Measurements from ENCODE around the gene ATG14. TPM values are rescaled to one million over a fixed set of nuclear protein-coding genes. Genes with fewer than 3 reads are reported as not detected.
"Not testable (repeated sequence)": the region's sequence is repeated elsewhere in the genome, so short reads cannot be mapped to it uniquely, and the experiment has no call there.

Gene ATG14
- total RNA-seq, 1 experiment from 2014 or later: 13.6 TPM

GRCh38 chr14:55384536-55384935 lies 27.1 kb downstream of the ATG14 start:
- no TSS peak for BruUV-seq (replicated peaks)
- Histone ChIP-seq H3K27me3 (ENCODE audit: insufficient read depth, low read depth) (no peaks in the 10 kb centered on the region), H4K20me1 (ENCODE audit: insufficient read depth) (0 out of 2 replicates have a peak, but pooled peaks cover 4% of the 10 kb centered on the region), H3K79me2 (ENCODE audit: low read depth) (no peaks in the 10 kb centered on the region), H3K4me3 (no peak overlapping the region), H3K4me2 (no peak overlapping the region), H3K9me2 (ENCODE audit: insufficient read depth) (no peaks in the 10 kb centered on the region), H3K4me1 (replicated peaks; ENCODE audit: insufficient read depth) (0 out of 2 replicates have a peak, but pooled peaks cover 13% of the 10 kb centered on the region), H3F3A (ENCODE audit: insufficient read depth, low read depth) (peaks cover 14% of the 10 kb centered on the region; the same call in 1 of the 2 replicates), H3K27ac (peak overlapping the region; percentile 70; the same call in 1 of the 2 replicates), H2AFZ (no peak overlapping the region), H3K9me3 (ENCODE audit: insufficient read depth, low read depth) (no peaks in the 10 kb centered on the region), H3K36me3 (ENCODE audit: low read depth) (peaks cover 8% of the 10 kb centered on the region; the same call in 1 of the 2 replicates)
- ChIA-PET POLR2A (ENCODE audit: unreplicated experiment) (interaction anchor here (0.7 kb wide), 1 partner anchor 1102 kb away, joined by 7 read pairs; no protein-coding TSS in a partner anchor), CTCF (no interaction called here)
- DNase-seq: no peak
- TF ChIP-seq EZH2 (IDR thresholded peaks at IDR 0.05; ENCODE audit: low read depth) (no peak), CTCF (conservative IDR thresholded peaks at IDR 0.05) (no peak)
- intact Hi-C loops (cut with micrococcal nuclease; ENCODE audit: unreplicated experiment): no loop called here

- H3K79me2 ChIP-seq (ENCODE audit: low read depth): no peaks in the 10 kb centered on the region
- BruUV-seq (replicated peaks): no TSS peak
- TF ChIP-seq EZH2 (IDR thresholded peaks at IDR 0.05; ENCODE audit: low read depth) (no peak), CTCF (conservative IDR thresholded peaks at IDR 0.05) (no peak)
- H3K4me2 ChIP-seq: no peak overlapping the region
- no peaks in the 10 kb centered on the region for H3K27me3 ChIP-seq (ENCODE audit: insufficient read depth, low read depth)
- no peak overlapping the region for H3K27ac ChIP-seq
- no peaks in the 10 kb centered on the region for H3K9me2 ChIP-seq (ENCODE audit: insufficient read depth)
- H2AFZ ChIP-seq: no peak overlapping the region
- no peaks in the 10 kb centered on the region for H3K9me3 ChIP-seq (ENCODE audit: insufficient read depth, low read depth)
- peaks cover 7% of the 10 kb centered on the region; the same call in 1 of the 2 replicates for H3K36me3 ChIP-seq (ENCODE audit: low read depth)
- intact Hi-C loops (cut with micrococcal nuclease; ENCODE audit: unreplicated experiment): no loop called here
- peaks cover 14% of the 10 kb centered on the region; the same call in 1 of the 2 replicates for H3F3A ChIP-seq (ENCODE audit: insufficient read depth, low read depth)
- 0 out of 2 replicates have a peak, but pooled peaks cover 4% of the 10 kb centered on the region for H4K20me1 ChIP-seq (ENCODE audit: insufficient read depth)
- ChIA-PET CTCF (no interaction called here), POLR2A (ENCODE audit: unreplicated experiment) (interaction anchor here (0.9 kb wide), 1 partner anchor 49 kb away, joined by 8 read pairs; no protein-coding TSS in a partner anchor)
- no peak for DNase-seq
- 0 out of 2 replicates have a peak, but pooled peaks cover 13% of the 10 kb centered on the region for H3K4me1 ChIP-seq (replicated peaks; ENCODE audit: insufficient read depth)
- H3K4me3 ChIP-seq: no peak overlapping the region
Observed at GRCh38 chr14:55383541-55384140, 28.0 kb downstream of the ATG14 start.

- H3K9me3 ChIP-seq (ENCODE audit: insufficient read depth, low read depth); DNase-seq; H3K79me2 ChIP-seq (ENCODE audit: low read depth); intact Hi-C loops (cut with micrococcal nuclease; ENCODE audit: unreplicated experiment); H3K27me3 ChIP-seq (ENCODE audit: insufficient read depth, low read depth); H3K4me3 ChIP-seq; BruUV-seq (replicated peaks); H3K9me2 ChIP-seq (ENCODE audit: insufficient read depth); H3K4me2 ChIP-seq; CTCF ChIA-PET; H3K36me3 ChIP-seq (ENCODE audit: low read depth); H4K20me1 ChIP-seq (ENCODE audit: insufficient read depth); H2AFZ ChIP-seq; H3K27ac ChIP-seq: not testable (repeated sequence)
- Histone ChIP-seq H3K4me1 (replicated peaks; ENCODE audit: insufficient read depth) (0 out of 2 replicates have a peak, but pooled peaks cover 13% of the 10 kb centered on the region), H3F3A (ENCODE audit: insufficient read depth, low read depth) (peaks cover 14% of the 10 kb centered on the region; the same call in 1 of the 2 replicates)
- POLR2A ChIA-PET (ENCODE audit: unreplicated experiment): interaction anchor here (0.9 kb wide), 1 partner anchor 49 kb away, joined by 8 read pairs; no protein-coding TSS in a partner anchor
Observed at GRCh38 chr14:55383056-55383466, 28.6 kb downstream of the ATG14 start.
